ENCODE data around the gene GALNT11. TPM values are rescaled to one million over a fixed set of nuclear protein-coding genes. Genes with fewer than 3 reads are reported as not detected.

The GALNT11 gene
- total RNA-seq, 1 donor from 2014 or later: 23.0 TPM

DNA sequence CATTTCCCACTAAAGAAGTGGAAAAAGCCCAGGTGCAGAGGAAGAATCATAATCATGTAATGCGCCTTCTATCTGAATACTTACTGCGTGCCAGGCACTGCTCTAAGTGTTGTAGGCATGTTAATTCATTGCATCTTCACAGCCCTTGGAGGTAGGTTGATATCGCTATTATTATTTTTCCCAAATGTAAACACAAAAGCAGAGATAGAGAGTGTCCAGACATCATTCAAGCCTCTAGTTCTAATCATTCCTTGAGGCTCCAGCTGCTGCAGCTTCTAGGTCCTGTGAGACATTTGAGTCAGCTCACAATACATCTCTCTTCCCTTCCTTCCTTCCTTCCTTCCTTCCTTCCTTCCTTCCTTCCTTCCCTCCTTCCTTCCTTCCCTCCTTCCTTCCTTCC lies 44.3 kb upstream of the GALNT11 start:
- H3K4me1 Mint-ChIP-seq (ENCODE audit: low read depth, unreplicated experiment): no peaks in the 10 kb centered on the region
- no peak overlapping the region for H3K4me3 ChIP-seq (ENCODE audit: insufficient read depth, low read depth, low read length)
- H3K4me2 ChIP-seq (ENCODE audit: low read length): no peak overlapping the region
- DNase-seq (ENCODE audit: low read depth) (no peak), FAIRE-seq (no peak)
- no peaks in the 10 kb centered on the region for H3K4me1 ChIP-seq (ENCODE audit: insufficient read depth, low read length)
- H2AFZ ChIP-seq (ENCODE audit: low read depth, low read length): no peak overlapping the region
- no peaks in the 10 kb centered on the region for H4K20me1 ChIP-seq (ENCODE audit: insufficient read depth, low read length)
- H3K36me3 Mint-ChIP-seq (ENCODE audit: low read depth, unreplicated experiment): no peaks in the 10 kb centered on the region
- no peak overlapping the region for H3K4me3 Mint-ChIP-seq (ENCODE audit: unreplicated experiment)
- H3K36me3 ChIP-seq (ENCODE audit: insufficient read depth, low read length): no peaks in the 10 kb centered on the region
- H3K9ac ChIP-seq (ENCODE audit: low read length): no peak overlapping the region
- H3K27ac Mint-ChIP-seq (ENCODE audit: unreplicated experiment): no peak overlapping the region
- H3K27me3 ChIP-seq (ENCODE audit: insufficient read depth, low read length): no peaks in the 10 kb centered on the region
- H3K79me2 ChIP-seq (ENCODE audit: insufficient read depth, low read length): no peaks in the 10 kb centered on the region
- peaks cover 17% of the 10 kb centered on the region for H3K27me3 Mint-ChIP-seq (ENCODE audit: low read depth, unreplicated experiment)
- no peaks in the 10 kb centered on the region for H3K9me3 Mint-ChIP-seq (ENCODE audit: unreplicated experiment)
- no peak overlapping the region for H3K27ac ChIP-seq (ENCODE audit: low read depth, low read length)
- TF ChIP-seq EZH2 (IDR thresholded peaks at IDR 0.05; ENCODE audit: insufficient read depth, low read length): no peak
- TF ChIP-seq, protein P1, sequence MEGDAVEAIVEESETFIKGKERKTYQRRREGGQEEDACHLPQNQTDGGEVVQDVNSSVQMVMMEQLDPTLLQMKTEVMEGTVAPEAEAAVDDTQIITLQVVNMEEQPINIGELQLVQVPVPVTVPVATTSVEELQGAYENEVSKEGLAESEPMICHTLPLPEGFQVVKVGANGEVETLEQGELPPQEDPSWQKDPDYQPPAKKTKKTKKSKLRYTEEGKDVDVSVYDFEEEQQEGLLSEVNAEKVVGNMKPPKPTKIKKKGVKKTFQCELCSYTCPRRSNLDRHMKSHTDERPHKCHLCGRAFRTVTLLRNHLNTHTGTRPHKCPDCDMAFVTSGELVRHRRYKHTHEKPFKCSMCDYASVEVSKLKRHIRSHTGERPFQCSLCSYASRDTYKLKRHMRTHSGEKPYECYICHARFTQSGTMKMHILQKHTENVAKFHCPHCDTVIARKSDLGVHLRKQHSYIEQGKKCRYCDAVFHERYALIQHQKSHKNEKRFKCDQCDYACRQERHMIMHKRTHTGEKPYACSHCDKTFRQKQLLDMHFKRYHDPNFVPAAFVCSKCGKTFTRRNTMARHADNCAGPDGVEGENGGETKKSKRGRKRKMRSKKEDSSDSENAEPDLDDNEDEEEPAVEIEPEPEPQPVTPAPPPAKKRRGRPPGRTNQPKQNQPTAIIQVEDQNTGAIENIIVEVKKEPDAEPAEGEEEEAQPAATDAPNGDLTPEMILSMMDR (IDR thresholded peaks at IDR 0.05; ENCODE audit: insufficient read depth, low read depth, low read length): no peak
- H3K9me3 ChIP-seq (ENCODE audit: insufficient read depth, low read depth, low read length): no peaks in the 10 kb centered on the region

DNA sequence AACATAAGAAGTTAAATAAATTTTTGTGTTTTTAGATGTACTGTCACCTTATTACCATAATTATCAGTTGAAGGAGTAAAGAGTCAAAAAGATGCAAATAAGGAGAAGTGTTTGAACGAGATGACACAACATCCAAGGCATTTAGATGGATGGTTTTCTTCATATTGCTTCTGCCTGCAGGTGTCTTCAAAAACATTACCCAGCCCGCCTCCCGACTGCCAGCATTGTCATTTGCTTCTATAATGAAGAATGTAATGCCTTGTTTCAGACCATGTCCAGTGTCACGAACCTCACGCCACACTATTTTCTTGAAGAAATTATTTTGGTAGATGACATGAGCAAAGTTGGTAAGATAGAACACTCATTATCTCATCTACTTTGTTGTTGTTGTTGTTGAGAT lies 42.7 kb upstream of the GALNT11 start:
- no peaks in the 10 kb centered on the region for H4K20me1 ChIP-seq (ENCODE audit: insufficient read depth, low read length)
- H3K9ac ChIP-seq (ENCODE audit: low read length): no peak overlapping the region
- Mint-ChIP-seq H3K4me3 (ENCODE audit: unreplicated experiment) (no peak overlapping the region), H3K4me1 (ENCODE audit: low read depth, unreplicated experiment) (no peaks in the 10 kb centered on the region), H3K27ac (ENCODE audit: unreplicated experiment) (no peak overlapping the region), H3K27me3 (ENCODE audit: low read depth, unreplicated experiment) (peaks cover 22% of the 10 kb centered on the region), H3K36me3 (ENCODE audit: low read depth, unreplicated experiment) (no peaks in the 10 kb centered on the region), H3K9me3 (ENCODE audit: unreplicated experiment) (no peaks in the 10 kb centered on the region)
- H3K9me3 ChIP-seq (ENCODE audit: insufficient read depth, low read depth, low read length): no peaks in the 10 kb centered on the region
- FAIRE-seq (no peak), DNase-seq (ENCODE audit: low read depth) (no peak)
- H3K4me3 ChIP-seq (ENCODE audit: insufficient read depth, low read depth, low read length): no peak overlapping the region
- H3K27me3 ChIP-seq (ENCODE audit: insufficient read depth, low read length): no peaks in the 10 kb centered on the region
- H3K79me2 ChIP-seq (ENCODE audit: insufficient read depth, low read length): no peaks in the 10 kb centered on the region
- H3K4me2 ChIP-seq (ENCODE audit: low read length): no peak overlapping the region
- no peaks in the 10 kb centered on the region for H3K4me1 ChIP-seq (ENCODE audit: insufficient read depth, low read length)
- no peak overlapping the region for H2AFZ ChIP-seq (ENCODE audit: low read depth, low read length)
- no peak overlapping the region for H3K27ac ChIP-seq (ENCODE audit: low read depth, low read length)
- H3K36me3 ChIP-seq (ENCODE audit: insufficient read depth, low read length): no peaks in the 10 kb centered on the region
- TF ChIP-seq EZH2 (IDR thresholded peaks at IDR 0.05; ENCODE audit: insufficient read depth, low read length): no peak
- TF ChIP-seq, protein P1 (IDR thresholded peaks at IDR 0.05; ENCODE audit: insufficient read depth, low read depth, low read length): no peak

DNA sequence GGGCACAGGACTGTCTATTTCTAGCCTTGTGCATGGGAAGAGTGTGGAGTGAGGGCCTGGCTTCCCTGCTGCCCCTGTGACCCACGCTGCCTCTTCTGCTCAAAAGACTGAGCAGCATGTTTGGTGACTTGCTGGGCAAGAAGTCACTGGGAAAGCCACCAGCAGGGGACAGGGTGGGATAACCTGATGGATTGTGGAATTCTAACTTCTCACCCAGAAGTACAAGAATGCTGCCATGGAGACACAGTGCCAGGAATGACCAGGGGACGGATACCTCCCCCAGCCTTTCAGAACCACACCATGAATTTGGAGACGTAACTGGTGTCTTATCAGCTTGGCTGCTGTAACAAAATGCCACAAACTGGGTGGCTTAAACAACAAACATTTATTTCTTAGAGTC lies 40.9 kb upstream of the GALNT11 start:
- Mint-ChIP-seq H3K4me1 (ENCODE audit: low read depth, unreplicated experiment) (peaks cover 2% of the 10 kb centered on the region), H3K4me3 (ENCODE audit: unreplicated experiment) (no peak overlapping the region), H3K36me3 (ENCODE audit: low read depth, unreplicated experiment) (no peaks in the 10 kb centered on the region), H3K27ac (ENCODE audit: unreplicated experiment) (no peak overlapping the region), H3K9me3 (ENCODE audit: unreplicated experiment) (no peaks in the 10 kb centered on the region), H3K27me3 (ENCODE audit: low read depth, unreplicated experiment) (peaks cover 22% of the 10 kb centered on the region)
- Histone ChIP-seq H2AFZ (ENCODE audit: low read depth, low read length) (no peak overlapping the region), H3K4me2 (ENCODE audit: low read length) (no peak overlapping the region), H3K36me3 (ENCODE audit: insufficient read depth, low read length) (no peaks in the 10 kb centered on the region), H3K4me3 (ENCODE audit: insufficient read depth, low read depth, low read length) (no peak overlapping the region), H3K4me1 (ENCODE audit: insufficient read depth, low read length) (no peaks in the 10 kb centered on the region), H4K20me1 (ENCODE audit: insufficient read depth, low read length) (no peaks in the 10 kb centered on the region), H3K27me3 (ENCODE audit: insufficient read depth, low read length) (no peaks in the 10 kb centered on the region), H3K9ac (ENCODE audit: low read length) (no peak overlapping the region), H3K79me2 (ENCODE audit: insufficient read depth, low read length) (no peaks in the 10 kb centered on the region), H3K27ac (ENCODE audit: low read depth, low read length) (no peak overlapping the region), H3K9me3 (ENCODE audit: insufficient read depth, low read depth, low read length) (no peaks in the 10 kb centered on the region)
- DNase-seq (ENCODE audit: low read depth) (no peak), FAIRE-seq (no peak)
- no peak for TF ChIP-seq EZH2 (IDR thresholded peaks at IDR 0.05; ENCODE audit: insufficient read depth, low read length)
- TF ChIP-seq, protein P1 (IDR thresholded peaks at IDR 0.05; ENCODE audit: insufficient read depth, low read depth, low read length): no peak

All from astrocyte (in vitro differentiated cells and primary cell).